22Rv1 (cell line): ENCODE measurements around the gene LITAF.

Experiments
- H3K27ac ChIP-seq: fragments of 450-650 bp; 2 replicates; pipeline ENCODE4 v1.5.1; 2017
- CTCF ChIP-seq: fragments of 450-650 bp; IDR thresholded peaks from 2 replicates; pipeline ENCODE4 v1.5.1; 2017; ENCODE audit warnings: mild to moderate bottlenecking
- ZFX ChIP-seq: fragments of 450-650 bp; IDR thresholded peaks from 2 replicates; pipeline ENCODE4 v1.6.1; 2017; ENCODE audit warnings: antibody characterized with exemption, borderline replicate concordance

Gene LITAF

GRCh38 chr16:11546608-11547061 lies 40.1 kb downstream of the LITAF start:
- no peak for TF ChIP-seq CTCF
- no peak for TF ChIP-seq ZFX
- H3K27ac ChIP-seq, result no peak overlapping the region

- no peak overlapping the region for H3K27ac ChIP-seq
- TF ChIP-seq ZFX (no peak), CTCF (no peak)
These were observed 42.9 kb downstream of the LITAF start for GRCh38 chr16:11543661-11544393.

- no peak overlapping the region for H3K27ac ChIP-seq
- TF ChIP-seq CTCF, result no peak
- no peak for TF ChIP-seq ZFX
These were observed 44.5 kb downstream of the LITAF start for GRCh38 chr16:11542069-11542744.

GRCh38 chr16:11539641-11540050 lies 47.1 kb downstream of the LITAF start:
- TF ChIP-seq CTCF, result no peak
- no peak for TF ChIP-seq ZFX
- no peak overlapping the region for H3K27ac ChIP-seq

GRCh38 chr16:11538880-11539279 lies 47.8 kb downstream of the LITAF start:
- H3K27ac ChIP-seq, result no peak overlapping the region
- TF ChIP-seq CTCF (no peak), ZFX (no peak)

- TF ChIP-seq ZFX, result no peak
- TF ChIP-seq CTCF, result no peak
These were observed 50.4 kb downstream of the LITAF start for GRCh38 chr16:11536104-11536866.

More at GRCh38 chr16:11536104-11536866, 50.4 kb downstream of the LITAF start:
- H3K27ac ChIP-seq, result no peak overlapping the region
